ENCODE measurements around the gene PHIP.

The PHIP gene

GRCh38 chr6:79066828-79067227 lies 11.2 kb downstream of the PHIP start:
- TF ChIP-seq, protein P1, sequence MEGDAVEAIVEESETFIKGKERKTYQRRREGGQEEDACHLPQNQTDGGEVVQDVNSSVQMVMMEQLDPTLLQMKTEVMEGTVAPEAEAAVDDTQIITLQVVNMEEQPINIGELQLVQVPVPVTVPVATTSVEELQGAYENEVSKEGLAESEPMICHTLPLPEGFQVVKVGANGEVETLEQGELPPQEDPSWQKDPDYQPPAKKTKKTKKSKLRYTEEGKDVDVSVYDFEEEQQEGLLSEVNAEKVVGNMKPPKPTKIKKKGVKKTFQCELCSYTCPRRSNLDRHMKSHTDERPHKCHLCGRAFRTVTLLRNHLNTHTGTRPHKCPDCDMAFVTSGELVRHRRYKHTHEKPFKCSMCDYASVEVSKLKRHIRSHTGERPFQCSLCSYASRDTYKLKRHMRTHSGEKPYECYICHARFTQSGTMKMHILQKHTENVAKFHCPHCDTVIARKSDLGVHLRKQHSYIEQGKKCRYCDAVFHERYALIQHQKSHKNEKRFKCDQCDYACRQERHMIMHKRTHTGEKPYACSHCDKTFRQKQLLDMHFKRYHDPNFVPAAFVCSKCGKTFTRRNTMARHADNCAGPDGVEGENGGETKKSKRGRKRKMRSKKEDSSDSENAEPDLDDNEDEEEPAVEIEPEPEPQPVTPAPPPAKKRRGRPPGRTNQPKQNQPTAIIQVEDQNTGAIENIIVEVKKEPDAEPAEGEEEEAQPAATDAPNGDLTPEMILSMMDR (IDR thresholded peaks at IDR 0.05; ENCODE audit: low read depth, low read length) = no peak
- no peak for DNase-seq (ENCODE audit: extremely low read depth, low read depth)

DNA sequence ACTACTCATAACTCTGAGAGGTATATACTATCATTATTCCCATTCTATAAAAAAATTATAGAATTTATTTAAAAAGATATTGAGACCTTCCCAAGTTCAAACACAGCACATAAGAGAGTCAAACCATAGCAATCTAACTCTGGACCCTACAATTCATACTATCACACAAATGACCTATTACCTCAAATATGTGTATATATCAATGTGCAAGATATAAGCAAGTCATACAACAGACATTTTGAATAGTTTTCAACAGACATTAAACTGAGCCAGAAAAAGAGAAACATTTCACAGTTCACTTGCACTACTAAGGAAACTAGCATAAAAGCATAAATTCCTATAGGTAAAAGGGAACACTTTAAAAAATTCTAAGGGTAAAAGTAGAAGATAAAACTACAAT lies 11.7 kb downstream of the PHIP start:
- TF ChIP-seq, protein P1 (IDR thresholded peaks at IDR 0.05; ENCODE audit: low read depth, low read length) = no peak
- DNase-seq (ENCODE audit: extremely low read depth, low read depth) = no peak

DNA sequence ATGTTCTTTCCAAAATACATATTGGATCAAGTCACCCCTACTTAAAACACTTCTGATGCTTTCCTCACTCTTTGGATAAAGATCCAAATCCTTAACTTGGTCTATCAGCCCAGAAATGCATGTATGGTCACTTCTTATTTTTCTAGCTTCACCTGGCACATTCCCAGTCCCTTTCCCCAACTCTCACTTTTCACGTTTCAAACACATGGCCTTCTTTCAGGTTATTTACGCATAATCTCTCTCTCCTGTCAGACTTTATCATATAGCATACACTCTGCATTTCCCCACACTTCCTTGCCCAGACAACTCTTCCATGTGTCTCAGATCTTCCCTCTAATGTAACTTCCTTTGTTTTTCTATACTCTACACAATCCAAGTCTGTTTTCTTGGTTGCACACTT lies 12.8 kb downstream of the PHIP start:
- DNase-seq (ENCODE audit: extremely low read depth, low read depth) = no peak
- TF ChIP-seq, protein P1 (IDR thresholded peaks at IDR 0.05; ENCODE audit: low read depth, low read length) = no peak

- DNase-seq (ENCODE audit: extremely low read depth, low read depth) = no peak
- TF ChIP-seq, protein P1 (IDR thresholded peaks at IDR 0.05; ENCODE audit: low read depth, low read length) = no peak
These were observed 13.4 kb downstream of the PHIP start for GRCh38 chr6:79064635-79065034.

DNA sequence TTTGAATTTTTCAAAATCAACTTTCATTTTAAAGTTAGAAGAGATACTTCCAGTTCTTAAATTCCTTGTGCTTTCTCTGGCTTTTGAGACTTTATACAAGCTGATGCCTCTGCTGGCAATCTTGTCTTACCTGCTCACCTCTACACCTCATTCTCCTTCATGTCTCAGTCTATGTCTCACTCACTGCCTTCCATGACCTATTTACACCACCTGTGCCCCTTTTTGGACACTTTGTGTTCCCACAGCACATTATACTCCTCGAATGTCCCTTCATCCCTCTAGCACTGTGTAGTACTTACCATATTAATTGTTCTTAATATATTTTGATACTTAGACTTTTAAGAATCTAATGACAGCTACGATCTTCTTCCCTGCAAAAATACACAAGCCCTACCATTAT lies 15.3 kb downstream of the PHIP start:
- TF ChIP-seq, protein P1 (IDR thresholded peaks at IDR 0.05; ENCODE audit: low read depth, low read length) = no peak
- DNase-seq (ENCODE audit: extremely low read depth, low read depth) = no peak

DNA sequence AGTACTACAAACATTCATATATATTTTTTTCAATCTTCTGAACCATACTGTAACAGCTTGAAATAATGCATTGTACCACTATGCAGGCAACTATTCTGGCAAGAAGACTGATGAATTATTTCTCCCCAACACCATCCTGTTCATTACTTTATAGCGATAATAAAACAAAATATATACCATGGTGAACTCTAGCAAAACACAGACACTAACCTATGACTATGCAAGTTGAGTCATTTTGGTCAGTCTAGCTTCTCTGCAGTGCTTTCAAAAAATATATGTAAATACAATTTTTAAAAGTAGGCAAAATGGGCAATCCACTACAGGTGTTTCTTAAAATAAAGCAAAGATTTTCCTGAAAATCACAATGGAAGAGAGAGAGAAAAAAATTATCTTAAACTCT lies 20.3 kb downstream of the PHIP start:
- no peak for DNase-seq (ENCODE audit: extremely low read depth, low read depth)
- TF ChIP-seq, protein P1 (IDR thresholded peaks at IDR 0.05; ENCODE audit: low read depth, low read length) = no peak

DNA sequence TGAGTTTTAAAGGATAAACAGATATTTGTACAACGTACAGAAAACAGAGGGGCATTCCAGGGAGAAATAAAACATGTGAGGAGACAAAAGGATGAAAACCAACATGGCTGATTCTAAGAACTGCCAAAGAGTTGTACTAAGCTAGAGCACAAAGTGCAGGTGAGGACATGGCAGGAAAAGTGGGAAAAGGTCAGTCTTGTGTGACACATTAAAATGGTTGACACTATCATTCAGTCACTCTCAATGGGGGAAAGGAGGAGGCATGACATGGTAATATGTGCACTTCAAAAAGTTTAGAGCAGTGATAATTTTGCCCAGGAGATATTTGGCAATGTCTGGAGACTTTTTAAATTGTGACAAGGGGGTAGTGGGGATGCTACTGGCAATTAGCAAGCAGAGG lies 21.8 kb downstream of the PHIP start:
- TF ChIP-seq, protein P1 (IDR thresholded peaks at IDR 0.05; ENCODE audit: low read depth, low read length) = no peak
- no peak for DNase-seq (ENCODE audit: extremely low read depth, low read depth)
